ENCODE measurements around the gene TIAM2. TPM values are rescaled to one million over a fixed set of nuclear protein-coding genes. Genes with fewer than 3 reads are reported as not detected.
A peak's percentile ranks its signal among the peaks of the same experiment; 100 is the strongest.

Gene TIAM2
- total and polyA plus RNA-seq, 9 of the 15 experiments (the other 6 are each of a cell fraction or from before 2014, with no cell fraction given): 0.73 to 6.5 (median 4.3) TPM

DNA sequence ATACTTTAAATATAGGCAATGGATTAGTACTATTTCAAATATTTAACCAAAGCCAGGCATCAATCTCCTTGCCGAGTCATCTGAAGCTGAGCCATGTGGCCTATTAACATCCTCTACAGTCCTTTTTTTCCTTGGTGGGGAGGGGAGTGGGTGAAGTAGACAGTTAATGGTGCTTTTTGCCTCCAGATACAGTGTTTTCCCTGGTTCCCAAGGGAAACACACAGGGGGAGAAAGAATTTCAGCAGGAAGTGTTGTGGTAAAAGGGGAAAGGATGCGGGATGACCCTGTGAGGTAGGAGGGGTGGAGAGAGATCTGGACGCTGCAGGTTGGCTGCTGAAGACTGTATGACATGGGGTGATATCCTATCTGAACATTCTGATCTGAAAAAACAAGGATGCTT, 278.3 kb downstream of the TIAM2 start (continued):
- TF ChIP-seq NFE2 (IDR thresholded peaks at IDR 0.05; ENCODE audit: low read depth) (peak; percentile 47; the same call in 1 of the 2 replicates), RAD21 (CRISPR knock-in tag; conservative IDR thresholded peaks at IDR 0.05 in 1 of 2, IDR thresholded peaks at IDR 0.05 in 1 of 2) (no peak), RBM22 (IDR thresholded peaks at IDR 0.05; ENCODE audit: low read depth, low read length, poor library complexity, severe bottlenecking) (no peak), NFIC (IDR thresholded peaks at IDR 0.05) (no peak)
- TF ChIP-seq, protein P1, sequence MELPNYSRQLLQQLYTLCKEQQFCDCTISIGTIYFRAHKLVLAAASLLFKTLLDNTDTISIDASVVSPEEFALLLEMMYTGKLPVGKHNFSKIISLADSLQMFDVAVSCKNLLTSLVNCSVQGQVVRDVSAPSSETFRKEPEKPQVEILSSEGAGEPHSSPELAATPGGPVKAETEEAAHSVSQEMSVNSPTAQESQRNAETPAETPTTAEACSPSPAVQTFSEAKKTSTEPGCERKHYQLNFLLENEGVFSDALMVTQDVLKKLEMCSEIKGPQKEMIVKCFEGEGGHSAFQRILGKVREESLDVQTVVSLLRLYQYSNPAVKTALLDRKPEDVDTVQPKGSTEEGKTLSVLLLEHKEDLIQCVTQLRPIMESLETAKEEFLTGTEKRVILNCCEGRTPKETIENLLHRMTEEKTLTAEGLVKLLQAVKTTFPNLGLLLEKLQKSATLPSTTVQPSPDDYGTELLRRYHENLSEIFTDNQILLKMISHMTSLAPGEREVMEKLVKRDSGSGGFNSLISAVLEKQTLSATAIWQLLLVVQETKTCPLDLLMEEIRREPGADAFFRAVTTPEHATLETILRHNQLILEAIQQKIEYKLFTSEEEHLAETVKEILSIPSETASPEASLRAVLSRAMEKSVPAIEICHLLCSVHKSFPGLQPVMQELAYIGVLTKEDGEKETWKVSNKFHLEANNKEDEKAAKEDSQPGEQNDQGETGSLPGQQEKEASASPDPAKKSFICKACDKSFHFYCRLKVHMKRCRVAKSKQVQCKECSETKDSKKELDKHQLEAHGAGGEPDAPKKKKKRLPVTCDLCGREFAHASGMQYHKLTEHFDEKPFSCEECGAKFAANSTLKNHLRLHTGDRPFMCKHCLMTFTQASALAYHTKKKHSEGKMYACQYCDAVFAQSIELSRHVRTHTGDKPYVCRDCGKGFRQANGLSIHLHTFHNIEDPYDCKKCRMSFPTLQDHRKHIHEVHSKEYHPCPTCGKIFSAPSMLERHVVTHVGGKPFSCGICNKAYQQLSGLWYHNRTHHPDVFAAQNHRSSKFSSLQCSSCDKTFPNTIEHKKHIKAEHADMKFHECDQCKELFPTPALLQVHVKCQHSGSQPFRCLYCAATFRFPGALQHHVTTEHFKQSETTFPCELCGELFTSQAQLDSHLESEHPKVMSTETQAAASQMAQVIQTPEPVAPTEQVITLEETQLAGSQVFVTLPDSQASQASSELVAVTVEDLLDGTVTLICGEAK (IDR thresholded peaks at IDR 0.05): no peak
- TF ChIP-seq, protein P1 (CRISPR knock-in tag; IDR thresholded peaks at IDR 0.05): no peak
- TF ChIP-seq, protein P2, sequence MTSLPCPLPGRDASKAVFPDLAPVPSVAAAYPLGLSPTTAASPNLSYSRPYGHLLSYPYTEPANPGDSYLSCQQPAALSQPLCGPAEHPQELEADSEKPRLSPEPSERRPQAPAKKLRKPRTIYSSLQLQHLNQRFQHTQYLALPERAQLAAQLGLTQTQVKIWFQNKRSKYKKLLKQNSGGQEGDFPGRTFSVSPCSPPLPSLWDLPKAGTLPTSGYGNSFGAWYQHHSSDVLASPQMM (CRISPR knock-in tag; IDR thresholded peaks at IDR 0.05): no peak

All from K562 (cell line).